ENCODE measurements around the gene ACKR3. TPM values are rescaled to one million over a fixed set of nuclear protein-coding genes. Genes with fewer than 3 reads are reported as not detected.

Gene ACKR3
- total and polyA plus RNA-seq, 2 experiments from 2014 or later, result 1.0 to 3.0 TPM

- TF ChIP-seq REST (IDR thresholded peaks at IDR 0.05; ENCODE audit: unreplicated experiment) (no peak), NANOG (IDR thresholded peaks at IDR 0.05; ENCODE audit: borderline replicate concordance) (no peak)
These were observed 38.4 kb upstream of the ACKR3 start (continued) for GRCh38 chr2:236531195-236531594.

DNA sequence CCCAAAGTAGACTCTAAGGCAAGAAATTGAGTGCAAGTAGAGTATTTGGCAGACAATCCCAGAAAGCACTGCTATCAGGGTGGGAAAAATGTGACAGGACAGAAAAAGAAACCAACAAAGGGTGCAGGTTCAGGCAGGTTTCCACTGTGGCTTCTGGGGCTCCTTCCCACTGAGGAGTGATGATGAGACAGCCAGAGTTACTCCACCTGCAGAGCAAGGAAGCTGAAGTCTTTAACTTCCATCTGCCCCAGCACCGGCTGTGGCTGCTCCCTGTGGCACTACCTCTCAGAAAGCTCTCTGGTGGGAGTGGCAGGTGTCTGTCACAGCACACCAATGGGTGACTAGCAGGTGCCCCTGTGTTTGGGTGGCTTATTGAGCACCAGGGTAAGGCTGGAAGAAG lies 37.6 kb upstream of the ACKR3 start:
- DNase-seq (ENCODE audit: low spot score) (no peak), ATAC-seq (no peak)
- no peaks in the 10 kb centered on the region for H3K79me2 ChIP-seq (replicated peaks; ENCODE audit: insufficient read depth)
- H3K27ac ChIP-seq (ENCODE audit: low read depth), result no peak overlapping the region
- H3K27me3 ChIP-seq (ENCODE audit: insufficient read depth), result no peaks in the 10 kb centered on the region
- H3K4me3 ChIP-seq, result no peak overlapping the region
- TF ChIP-seq EZH2 (IDR thresholded peaks at IDR 0.05; ENCODE audit: low read depth, unreplicated experiment), result no peak
- no peak for TF ChIP-seq REST (IDR thresholded peaks at IDR 0.05; ENCODE audit: unreplicated experiment)
- TF ChIP-seq ETS1 (IDR thresholded peaks at IDR 0.05), result no peak
- TF ChIP-seq, protein P1, sequence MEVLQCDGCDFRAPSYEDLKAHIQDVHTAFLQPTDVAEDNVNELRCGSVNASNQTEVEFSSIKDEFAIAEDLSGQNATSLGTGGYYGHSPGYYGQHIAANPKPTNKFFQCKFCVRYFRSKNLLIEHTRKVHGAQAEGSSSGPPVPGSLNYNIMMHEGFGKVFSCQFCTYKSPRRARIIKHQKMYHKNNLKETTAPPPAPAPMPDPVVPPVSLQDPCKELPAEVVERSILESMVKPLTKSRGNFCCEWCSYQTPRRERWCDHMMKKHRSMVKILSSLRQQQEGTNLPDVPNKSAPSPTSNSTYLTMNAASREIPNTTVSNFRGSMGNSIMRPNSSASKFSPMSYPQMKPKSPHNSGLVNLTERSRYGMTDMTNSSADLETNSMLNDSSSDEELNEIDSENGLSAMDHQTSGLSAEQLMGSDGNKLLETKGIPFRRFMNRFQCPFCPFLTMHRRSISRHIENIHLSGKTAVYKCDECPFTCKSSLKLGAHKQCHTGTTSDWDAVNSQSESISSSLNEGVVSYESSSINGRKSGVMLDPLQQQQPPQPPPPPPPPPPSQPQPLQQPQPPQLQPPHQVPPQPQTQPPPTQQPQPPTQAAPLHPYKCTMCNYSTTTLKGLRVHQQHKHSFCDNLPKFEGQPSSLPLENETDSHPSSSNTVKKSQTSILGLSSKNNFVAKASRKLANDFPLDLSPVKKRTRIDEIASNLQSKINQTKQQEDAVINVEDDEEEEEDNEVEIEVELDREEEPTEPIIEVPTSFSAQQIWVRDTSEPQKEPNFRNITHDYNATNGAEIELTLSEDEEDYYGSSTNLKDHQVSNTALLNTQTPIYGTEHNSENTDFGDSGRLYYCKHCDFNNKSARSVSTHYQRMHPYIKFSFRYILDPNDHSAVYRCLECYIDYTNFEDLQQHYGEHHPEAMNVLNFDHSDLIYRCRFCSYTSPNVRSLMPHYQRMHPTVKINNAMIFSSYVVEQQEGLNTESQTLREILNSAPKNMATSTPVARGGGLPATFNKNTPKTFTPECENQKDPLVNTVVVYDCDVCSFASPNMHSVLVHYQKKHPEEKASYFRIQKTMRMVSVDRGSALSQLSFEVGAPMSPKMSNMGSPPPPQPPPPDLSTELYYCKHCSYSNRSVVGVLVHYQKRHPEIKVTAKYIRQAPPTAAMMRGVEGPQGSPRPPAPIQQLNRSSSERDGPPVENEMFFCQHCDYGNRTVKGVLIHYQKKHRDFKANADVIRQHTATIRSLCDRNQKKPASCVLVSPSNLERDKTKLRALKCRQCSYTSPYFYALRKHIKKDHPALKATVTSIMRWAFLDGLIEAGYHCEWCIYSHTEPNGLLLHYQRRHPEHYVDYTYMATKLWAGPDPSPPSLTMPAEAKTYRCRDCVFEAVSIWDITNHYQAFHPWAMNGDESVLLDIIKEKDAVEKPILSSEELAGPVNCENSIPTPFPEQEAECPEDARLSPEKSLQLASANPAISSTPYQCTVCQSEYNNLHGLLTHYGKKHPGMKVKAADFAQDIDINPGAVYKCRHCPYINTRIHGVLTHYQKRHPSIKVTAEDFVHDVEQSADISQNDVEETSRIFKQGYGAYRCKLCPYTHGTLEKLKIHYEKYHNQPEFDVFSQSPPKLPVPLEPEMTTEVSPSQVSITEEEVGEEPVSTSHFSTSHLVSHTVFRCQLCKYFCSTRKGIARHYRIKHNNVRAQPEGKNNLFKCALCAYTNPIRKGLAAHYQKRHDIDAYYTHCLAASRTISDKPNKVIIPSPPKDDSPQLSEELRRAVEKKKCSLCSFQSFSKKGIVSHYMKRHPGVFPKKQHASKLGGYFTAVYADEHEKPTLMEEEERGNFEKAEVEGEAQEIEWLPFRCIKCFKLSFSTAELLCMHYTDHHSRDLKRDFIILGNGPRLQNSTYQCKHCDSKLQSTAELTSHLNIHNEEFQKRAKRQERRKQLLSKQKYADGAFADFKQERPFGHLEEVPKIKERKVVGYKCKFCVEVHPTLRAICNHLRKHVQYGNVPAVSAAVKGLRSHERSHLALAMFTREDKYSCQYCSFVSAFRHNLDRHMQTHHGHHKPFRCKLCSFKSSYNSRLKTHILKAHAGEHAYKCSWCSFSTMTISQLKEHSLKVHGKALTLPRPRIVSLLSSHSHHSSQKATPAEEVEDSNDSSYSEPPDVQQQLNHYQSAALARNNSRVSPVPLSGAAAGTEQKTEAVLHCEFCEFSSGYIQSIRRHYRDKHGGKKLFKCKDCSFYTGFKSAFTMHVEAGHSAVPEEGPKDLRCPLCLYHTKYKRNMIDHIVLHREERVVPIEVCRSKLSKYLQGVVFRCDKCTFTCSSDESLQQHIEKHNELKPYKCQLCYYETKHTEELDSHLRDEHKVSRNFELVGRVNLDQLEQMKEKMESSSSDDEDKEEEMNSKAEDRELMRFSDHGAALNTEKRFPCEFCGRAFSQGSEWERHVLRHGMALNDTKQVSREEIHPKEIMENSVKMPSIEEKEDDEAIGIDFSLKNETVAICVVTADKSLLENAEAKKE (CRISPR knock-in tag; IDR thresholded peaks at IDR 0.05), result no peak
- no peak for TF ChIP-seq ZNF114 (CRISPR knock-in tag; IDR thresholded peaks at IDR 0.05)
- no peaks in the 10 kb centered on the region for H3K9me3 Mint-ChIP-seq
- no peak overlapping the region for H3K27ac Mint-ChIP-seq
- H3K36me3 Mint-ChIP-seq (ENCODE audit: low read depth), result no peaks in the 10 kb centered on the region
- no peaks in the 10 kb centered on the region for H3K27me3 Mint-ChIP-seq (ENCODE audit: insufficient read depth, low read depth, poor library complexity)
- H3K4me1 ChIP-seq (ENCODE audit: insufficient read depth), result no peaks in the 10 kb centered on the region
- no peaks in the 10 kb centered on the region; the same call in 2 of the 3 replicates for H3K4me1 Mint-ChIP-seq
- no peak overlapping the region for H3K4me3 Mint-ChIP-seq
- no peaks in the 10 kb centered on the region for H4K20me1 ChIP-seq (replicated peaks; ENCODE audit: insufficient read depth)
- H3F3A ChIP-seq (replicated peaks; ENCODE audit: low read depth), result no peaks in the 10 kb centered on the region
- H3K9me2 ChIP-seq (ENCODE audit: insufficient read depth), result no peaks in the 10 kb centered on the region
- no peaks in the 10 kb centered on the region for H3K36me3 ChIP-seq (ENCODE audit: insufficient read depth)
- no peak overlapping the region for H2AFZ ChIP-seq
- no peak overlapping the region for H3K4me2 ChIP-seq

Data from GM23338 (cell line).